HepG2 (cell line): ENCODE measurements around the gene KLF16. TPM values are rescaled to one million over a fixed set of nuclear protein-coding genes. Genes with fewer than 3 reads are reported as not detected.
A peak's percentile ranks its signal among the peaks of the same experiment; 100 is the strongest.

Experiments used
- BORCS8-MEF2B ChIP-seq: sonication (generic); formaldehyde crosslinking; IDR thresholded peaks from 2 replicates; pipeline ENCODE4 v1.8.0; 2022; ENCODE audit warnings: mild to moderate bottlenecking, missing genetic modification reagents
- GFI1 ChIP-seq: sonication (generic); formaldehyde crosslinking; IDR thresholded peaks from 2 replicates; pipeline ENCODE4 v1.5.0; 2020; ENCODE audit warnings: missing genetic modification reagents, mild to moderate bottlenecking, borderline replicate concordance
- KLF11 ChIP-seq: IDR thresholded peaks from 2 replicates; pipeline ENCODE4 v1.6.1; 2016; ENCODE audit warnings: missing compliant biosample characterization
- KLF15 ChIP-seq: sonication (generic); formaldehyde crosslinking; IDR thresholded peaks from 2 replicates; pipeline ENCODE4 v1.8.1; 2023; ENCODE audit warnings: borderline replicate concordance, mild to moderate bottlenecking, inconsistent platforms, missing genetic modification reagents, mixed read lengths
- MED1 ChIP-seq: sonication (generic); formaldehyde crosslinking; IDR thresholded peaks from 2 replicates; pipeline ENCODE4 v1.4.0; 2020; ENCODE audit warnings: missing genetic modification reagents
- MTA1 ChIP-seq: sonication (generic); formaldehyde crosslinking; IDR thresholded peaks from 2 replicates; pipeline ENCODE4 v1.4.0; 2020; ENCODE audit warnings: missing genetic modification reagents, mild to moderate bottlenecking, borderline replicate concordance
- MXD4 ChIP-seq: IDR thresholded peaks from 2 replicates; pipeline ENCODE4 v1.6.1; 2016; ENCODE audit warnings: mild to moderate bottlenecking, missing biosample characterization, missing genetic modification reagents
- NONO ChIP-seq, 2 experiments: fragments of 450-650 bp in 1 of 2; sonication (generic) in 1 of 2; formaldehyde crosslinking in 1 of 2; IDR thresholded peaks in 1 of 2; conservative IDR thresholded peaks in 1 of 2; 2 replicates each; pipeline versions ENCODE4 v1.6.1 to v1.8.0; 2017 to 2022; ENCODE audit warnings: mild to moderate bottlenecking in 1 of 2, missing genetic modification reagents in 1 of 2, moderate library complexity in 1 of 2
- SETDB1 ChIP-seq: sonication (generic); formaldehyde crosslinking; IDR thresholded peaks from 2 replicates; pipeline ENCODE4 v1.5.1; 2020; ENCODE audit warnings: missing genetic modification reagents, mild to moderate bottlenecking, borderline replicate concordance
- SIN3A ChIP-seq: IDR thresholded peaks from 2 replicates; pipeline ENCODE4 v1.6.1; 2011; ENCODE audit warnings: low read depth, mild to moderate bottlenecking, control low read depth, low read length, borderline replicate concordance
- SP5 ChIP-seq: IDR thresholded peaks from 2 replicates; pipeline ENCODE4 v1.6.1; 2016; ENCODE audit warnings: low read depth, borderline replicate concordance
- TBL1XR1 ChIP-seq: fragments of 150-350 bp; IDR thresholded peaks from 2 replicates; pipeline ENCODE4 v1.6.1; 2014; ENCODE audit warnings: borderline replicate concordance, low read length; ENCODE audit not compliant: partially characterized antibody
- ZBED4 ChIP-seq: sonication (generic); formaldehyde crosslinking; IDR thresholded peaks from 2 replicates; pipeline ENCODE4 v1.4.0; 2020; ENCODE audit warnings: missing genetic modification reagents, borderline replicate concordance
- ZKSCAN1 ChIP-seq: fragments of 150-350 bp; IDR thresholded peaks from 2 replicates; pipeline ENCODE4 v1.6.1; 2014; ENCODE audit warnings: low read length
- ZNF230 ChIP-seq: sonication (generic); formaldehyde crosslinking; IDR thresholded peaks from 2 replicates; pipeline ENCODE4 v1.4.0; 2020; ENCODE audit warnings: mild to moderate bottlenecking, missing genetic modification reagents
- ZNF546 ChIP-seq: sonication (generic); formaldehyde crosslinking; conservative IDR thresholded peaks from 2 replicates; pipeline ENCODE4 v1.8.1; 2023; ENCODE audit warnings: mild to moderate bottlenecking, missing genetic modification reagents
- ZNF552 ChIP-seq: sonication (generic); formaldehyde crosslinking; IDR thresholded peaks from 2 replicates; pipeline ENCODE4 v1.9.0; 2022; ENCODE audit warnings: missing genetic modification reagents, mild to moderate bottlenecking, borderline replicate concordance
- ZNF766 ChIP-seq: sonication (generic); formaldehyde crosslinking; IDR thresholded peaks from 2 replicates; pipeline ENCODE4 v1.5.0; 2020; ENCODE audit warnings: missing genetic modification reagents, borderline replicate concordance
- ZSCAN20 ChIP-seq: sonication (generic); formaldehyde crosslinking; IDR thresholded peaks from 2 replicates; pipeline ENCODE4 v1.4.0; 2020; ENCODE audit warnings: missing genetic modification reagents, mild to moderate bottlenecking, borderline replicate concordance
- polyA plus RNA-seq, 8 experiments: library from polyadenylated mRNA; depleted of rRNA in 3 of 8; stranded (reverse) in 7 of 8; unstranded in 1 of 8; fragments of >200 nt; fragmentation: Illumina TruSeq in 4 of 8; extraction: Trizol in 4 of 8; gene quantifications; 2 replicates each; pipeline versions ENCODE4 v1.2.1 to v1.2.3, GENCODE V29; 2011 to 2016; ENCODE audit warnings: low read depth in 4 of 8, missing spikeins in 1 of 8, mixed read lengths in 1 of 8; ENCODE audit not compliant: insufficient read depth in 1 of 8
- total RNA-seq, 5 experiments: library from RNA; depleted of rRNA; stranded (reverse); fragments of >200 nt; fragmentation: Illumina TruSeq; extraction: Trizol; gene quantifications; 2 replicates each; pipeline ENCODE4 v1.2.3, GENCODE V29; 2016; ENCODE audit warnings: low read depth in 1 of 5
- TF ChIP-seq, protein P1 (sequence below): sonication (generic); formaldehyde crosslinking; IDR thresholded peaks from 2 replicates; pipeline ENCODE4 v1.4.0; 2020; ENCODE audit warnings: missing genetic modification reagents
- TF ChIP-seq, protein P2 (sequence below): sonication (generic); formaldehyde crosslinking; IDR thresholded peaks from 2 replicates; pipeline ENCODE4 v1.9.0; 2021; ENCODE audit warnings: missing genetic modification reagents, borderline replicate concordance

KLF16 gene
- total and polyA plus RNA-seq, 2 of the 13 experiments (the other 11 are each of a cell fraction or from before 2014, with no cell fraction given) = 3.5 to 6.7 TPM

DNA sequence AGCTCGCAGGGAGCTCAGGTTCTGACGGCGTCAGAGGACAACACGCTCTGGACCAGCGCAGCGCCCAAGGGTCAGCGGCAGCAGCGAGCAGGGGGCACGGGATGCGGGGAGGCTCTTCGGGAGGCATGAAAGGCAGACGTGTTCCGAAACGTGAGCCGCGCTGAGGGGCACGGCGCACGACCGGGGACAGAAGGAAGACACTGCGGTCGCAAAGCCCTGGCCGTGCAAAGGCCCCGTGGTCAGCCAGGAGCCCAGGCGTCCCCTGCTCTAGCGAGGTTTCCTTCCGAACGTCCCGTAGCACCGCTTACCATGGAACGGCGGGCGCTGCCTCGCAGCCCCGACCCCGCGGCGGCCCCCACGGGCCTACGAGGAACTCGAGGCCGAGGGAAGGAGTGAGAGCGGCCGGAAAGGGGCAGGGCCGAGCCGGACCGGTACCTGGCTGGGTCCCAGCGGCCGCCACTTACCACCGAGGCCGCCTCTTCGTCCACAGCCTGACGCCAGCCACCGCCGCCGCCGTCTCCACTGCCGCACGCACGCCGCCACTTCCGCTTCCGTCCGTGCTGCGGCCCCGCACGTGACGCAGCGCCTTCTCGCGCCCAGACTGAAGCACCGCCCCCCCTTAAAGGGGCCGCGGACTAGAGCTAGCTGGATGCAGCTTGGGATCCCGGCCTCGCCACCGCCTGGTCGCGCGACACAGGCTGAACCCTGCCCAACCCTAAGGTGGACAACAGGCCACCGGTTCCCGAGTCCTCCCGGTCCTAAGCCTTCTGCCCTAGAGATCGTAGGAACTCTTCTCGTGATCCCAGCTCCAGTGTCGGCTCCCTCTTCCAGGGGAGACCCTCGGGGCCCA is 12.5 kb upstream of the KLF16 start (continued):
- no peak for TF ChIP-seq NONO (IDR thresholded peaks at IDR 0.05)
- TF ChIP-seq NONO (CRISPR knock-in tag; conservative IDR thresholded peaks at IDR 0.05) = peak; percentile 95
- no peak; the same call in 1 of the 2 replicates for TF ChIP-seq ZSCAN20
- 0 out of 2 replicates have a peak, but pooled peaks have one; percentile 61 for TF ChIP-seq ZNF230 (CRISPR knock-in tag)
- TF ChIP-seq ZBED4 (CRISPR knock-in tag) = no peak; the same call in 1 of the 2 replicates
- no peak for TF ChIP-seq ZNF766
- TF ChIP-seq, protein P1, sequence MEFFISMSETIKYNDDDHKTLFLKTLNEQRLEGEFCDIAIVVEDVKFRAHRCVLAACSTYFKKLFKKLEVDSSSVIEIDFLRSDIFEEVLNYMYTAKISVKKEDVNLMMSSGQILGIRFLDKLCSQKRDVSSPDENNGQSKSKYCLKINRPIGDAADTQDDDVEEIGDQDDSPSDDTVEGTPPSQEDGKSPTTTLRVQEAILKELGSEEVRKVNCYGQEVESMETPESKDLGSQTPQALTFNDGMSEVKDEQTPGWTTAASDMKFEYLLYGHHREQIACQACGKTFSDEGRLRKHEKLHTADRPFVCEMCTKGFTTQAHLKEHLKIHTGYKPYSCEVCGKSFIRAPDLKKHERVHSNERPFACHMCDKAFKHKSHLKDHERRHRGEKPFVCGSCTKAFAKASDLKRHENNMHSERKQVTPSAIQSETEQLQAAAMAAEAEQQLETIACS = peak; percentile 56; the same call in 1 of the 2 replicates
- TF ChIP-seq, protein P2, sequence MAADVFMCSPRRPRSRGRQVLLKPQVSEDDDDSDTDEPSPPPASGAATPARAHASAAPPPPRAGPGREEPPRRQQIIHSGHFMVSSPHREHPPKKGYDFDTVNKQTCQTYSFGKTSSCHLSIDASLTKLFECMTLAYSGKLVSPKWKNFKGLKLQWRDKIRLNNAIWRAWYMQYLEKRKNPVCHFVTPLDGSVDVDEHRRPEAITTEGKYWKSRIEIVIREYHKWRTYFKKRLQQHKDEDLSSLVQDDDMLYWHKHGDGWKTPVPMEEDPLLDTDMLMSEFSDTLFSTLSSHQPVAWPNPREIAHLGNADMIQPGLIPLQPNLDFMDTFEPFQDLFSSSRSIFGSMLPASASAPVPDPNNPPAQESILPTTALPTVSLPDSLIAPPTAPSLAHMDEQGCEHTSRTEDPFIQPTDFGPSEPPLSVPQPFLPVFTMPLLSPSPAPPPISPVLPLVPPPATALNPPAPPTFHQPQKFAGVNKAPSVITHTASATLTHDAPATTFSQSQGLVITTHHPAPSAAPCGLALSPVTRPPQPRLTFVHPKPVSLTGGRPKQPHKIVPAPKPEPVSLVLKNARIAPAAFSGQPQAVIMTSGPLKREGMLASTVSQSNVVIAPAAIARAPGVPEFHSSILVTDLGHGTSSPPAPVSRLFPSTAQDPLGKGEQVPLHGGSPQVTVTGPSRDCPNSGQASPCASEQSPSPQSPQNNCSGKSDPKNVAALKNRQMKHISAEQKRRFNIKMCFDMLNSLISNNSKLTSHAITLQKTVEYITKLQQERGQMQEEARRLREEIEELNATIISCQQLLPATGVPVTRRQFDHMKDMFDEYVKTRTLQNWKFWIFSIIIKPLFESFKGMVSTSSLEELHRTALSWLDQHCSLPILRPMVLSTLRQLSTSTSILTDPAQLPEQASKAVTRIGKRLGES (CRISPR knock-in tag) = 0 out of 2 replicates have a peak, but pooled peaks have one; percentile 36
- peak; percentile 63 for TF ChIP-seq ZNF552 (CRISPR knock-in tag)
- TF ChIP-seq SP5 (CRISPR knock-in tag) = peak; percentile 76; the same call in 1 of the 2 replicates
- TF ChIP-seq KLF11 = no peak
- TF ChIP-seq TBL1XR1 = no peak
- peak; percentile 75 for TF ChIP-seq BORCS8-MEF2B (CRISPR knock-in tag)
- TF ChIP-seq ZNF546 (CRISPR knock-in tag) = peak; percentile 97
- peak; percentile 69; the same call in 1 of the 2 replicates for TF ChIP-seq MTA1 (CRISPR knock-in tag)
- TF ChIP-seq SETDB1 (CRISPR knock-in tag) = no peak
- TF ChIP-seq GFI1 (CRISPR knock-in tag) = peak; percentile 39; the same call in 1 of the 2 replicates
- no peak for TF ChIP-seq KLF15 (CRISPR knock-in tag)
- peak; percentile 76 for TF ChIP-seq MED1
- TF ChIP-seq ZKSCAN1 = no peak
- TF ChIP-seq SIN3A = peak; percentile 74; the same call in 1 of the 2 replicates
- TF ChIP-seq MXD4 (CRISPR knock-in tag) = peak; percentile 96
